Tibial artery (tissue), 4 donors: ENCODE results near the gene PRR5L.

Experiments
- DNase-seq, 2 donors: peaks; one replicate each; pipeline ENCODE4 v3.0.0-alpha.2; 2019
- H3K27ac ChIP-seq, 2 donors: fragments of 200-600 bp; sonication (generic) in 1 of 2; 1 replicate in 1 of 2; 2 replicates in 1 of 2; pipeline ENCODE4 v1.5.1; 2018 to 2019; ENCODE audit warnings: mild to moderate bottlenecking in 1 of 2
- H3K27me3 ChIP-seq, 2 donors: fragments of 200-600 bp; sonication (generic) in 1 of 2; one replicate each; pipeline versions ENCODE4 v1.5.1 to v1.6.0; 2016 to 2019
- H3K36me3 ChIP-seq, 3 donors: fragments of 200-600 bp; sonication (generic) in 2 of 3; one replicate each; pipeline ENCODE4 v1.5.1; 2016 to 2019; ENCODE audit warnings: mild to moderate bottlenecking in 2 of 3
- H3K4me1 ChIP-seq, 4 donors: fragments of 200-600 bp; sonication (generic) in 2 of 4; 1 replicate in 3 of 4; 2 replicates in 1 of 4; pipeline ENCODE4 v1.5.1; 2016 to 2019
- H3K4me3 ChIP-seq, 2 donors: fragments of 200-600 bp; sonication (generic) in 1 of 2; 1 replicate in 1 of 2; 2 replicates in 1 of 2; pipeline ENCODE4 v1.5.1; 2018 to 2019; ENCODE audit warnings: mild to moderate bottlenecking in 2 of 2
- H3K9me3 ChIP-seq, 3 donors: fragments of 200-600 bp; sonication (generic) in 1 of 3; one replicate each; pipeline ENCODE4 v1.5.1; 2016 to 2019
- CTCF ChIP-seq, 2 experiments: fragments of 200-600 bp in 1 of 2; fragments of 450-650 bp in 1 of 2; IDR thresholded peaks; one replicate each; pipeline ENCODE4 v1.5.1; 2017 to 2019; ENCODE audit warnings: antibody characterized with exemption in 2 of 2, mild to moderate bottlenecking in 1 of 2, moderate library complexity in 1 of 2
- intact Hi-C: fragments of 100-400 bp; cut with DNase I; formaldehyde crosslinking; loops from one replicate; pipeline ENCODE4 v1.15.0; 2023; ENCODE audit warnings: low total_unique reads

The PRR5L gene

GRCh38 chr11:36268337-36268985 is 27.6 kb upstream of the PRR5L start:
- intact Hi-C loops = loop anchor here (10.0 kb wide), 1 partner anchor 1354 kb away; the partner anchor contains the start of genes APIP and PDHX
- Histone ChIP-seq H3K4me3 (no peak overlapping the region), H3K27me3 (no peaks in the 10 kb centered on the region), H3K27ac (no peak overlapping the region), H3K4me1 (peaks cover 0 to 3% (median 0%) of the 10 kb centered on the region in 4 donors), H3K9me3 (no peaks in the 10 kb centered on the region), H3K36me3 (peaks cover 14 to 42% (median 28%) of the 10 kb centered on the region in 3 donors)
- TF ChIP-seq CTCF (IDR thresholded peaks at IDR 0.05) = no peak
- DNase-seq = no peak

- Histone ChIP-seq H3K4me1 (peaks cover 0 to 3% (median 0%) of the 10 kb centered on the region in 4 donors), H3K4me3 (no peak overlapping the region), H3K27me3 (no peaks in the 10 kb centered on the region), H3K36me3 (peaks cover 35 to 63% (median 47%) of the 10 kb centered on the region in 3 donors), H3K9me3 (no peaks in the 10 kb centered on the region), H3K27ac (no peak overlapping the region)
- DNase-seq = no peak
- TF ChIP-seq CTCF (IDR thresholded peaks at IDR 0.05) = no peak
- intact Hi-C loops = no loop called here
Measured at GRCh38 chr11:36270701-36271100, 25.4 kb upstream of the PRR5L start.

GRCh38 chr11:36271794-36272407 is 24.2 kb upstream of the PRR5L start:
- H3K27ac ChIP-seq = no peak overlapping the region
- no peaks in the 10 kb centered on the region for H3K9me3 ChIP-seq
- H3K4me3 ChIP-seq = no peak overlapping the region
- no peak for DNase-seq
- peaks cover 44 to 74% (median 59%) of the 10 kb centered on the region in 3 donors for H3K36me3 ChIP-seq
- no peaks in the 10 kb centered on the region for H3K4me1 ChIP-seq
- intact Hi-C loops = no loop called here
- no peak for TF ChIP-seq CTCF (IDR thresholded peaks at IDR 0.05)
- no peaks in the 10 kb centered on the region for H3K27me3 ChIP-seq

GRCh38 chr11:36273110-36273509 is 23.0 kb upstream of the PRR5L start:
- H3K36me3 ChIP-seq = peaks cover 44 to 85% (median 65%) of the 10 kb centered on the region in 3 donors
- H3K4me3 ChIP-seq = no peak overlapping the region
- no peak for DNase-seq
- no peaks in the 10 kb centered on the region for H3K9me3 ChIP-seq
- TF ChIP-seq CTCF (IDR thresholded peaks at IDR 0.05) = no peak
- no peak overlapping the region for H3K27ac ChIP-seq
- no peaks in the 10 kb centered on the region for H3K4me1 ChIP-seq
- intact Hi-C loops = no loop called here
- no peaks in the 10 kb centered on the region for H3K27me3 ChIP-seq

- Histone ChIP-seq H3K4me3 (no peak overlapping the region), H3K4me1 (no peaks in the 10 kb centered on the region), H3K27me3 (no peaks in the 10 kb centered on the region), H3K27ac (no peak overlapping the region), H3K9me3 (no peaks in the 10 kb centered on the region), H3K36me3 (peaks cover 55 to 96% (median 75%) of the 10 kb centered on the region in 3 donors)
- no peak for TF ChIP-seq CTCF (IDR thresholded peaks at IDR 0.05)
- DNase-seq = no peak
- intact Hi-C loops = no loop called here
Measured at GRCh38 chr11:36274414-36274813, 21.7 kb upstream of the PRR5L start.
